Measurements from ENCODE around the gene MAPK1IP1L.
A peak's percentile ranks its signal among the peaks of the same experiment; 100 is the strongest.
"Not testable (repeated sequence)": the region's sequence is repeated elsewhere in the genome, so short reads cannot be mapped to it uniquely, and the experiment has no call there.

MAPK1IP1L gene

DNA sequence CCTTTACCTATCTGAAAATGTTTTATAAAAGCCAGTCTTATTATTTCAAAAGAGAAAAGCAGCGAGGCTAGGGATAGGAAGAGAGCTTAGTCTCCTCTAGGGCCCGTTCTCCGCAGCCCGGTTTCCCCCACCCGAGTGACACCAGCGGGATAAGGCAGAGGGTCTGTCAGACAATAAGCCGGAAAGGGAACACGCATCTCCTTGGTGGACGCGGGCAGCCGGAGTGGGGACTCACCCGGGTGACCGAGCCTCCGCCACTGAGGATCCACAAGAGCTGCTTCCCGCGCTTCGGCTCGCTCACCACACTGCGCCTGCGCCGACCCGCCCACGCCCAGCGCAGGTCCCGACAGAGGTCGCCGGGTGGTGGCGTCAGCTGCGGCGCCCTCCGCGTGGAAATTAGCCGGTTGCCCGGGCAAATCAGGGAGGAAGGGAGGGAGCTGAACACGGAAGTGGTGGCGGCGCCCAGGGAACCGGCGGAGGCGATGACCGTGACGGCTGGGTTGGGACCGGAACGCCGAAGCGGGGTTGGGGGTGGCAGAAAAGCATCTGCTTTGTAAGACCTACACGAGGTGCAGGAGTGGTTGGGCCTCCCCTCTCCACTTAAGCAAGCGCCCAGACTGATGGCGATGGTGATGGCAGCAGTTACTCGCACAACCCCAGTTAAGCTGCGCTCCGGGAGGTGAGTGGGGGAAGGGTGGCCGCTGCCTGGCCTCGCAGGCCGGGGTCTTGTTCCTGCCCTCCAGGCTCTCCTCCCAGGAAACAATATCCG, 24.5 kb upstream of the MAPK1IP1L start, which contains the start of the genes SOCS4 and WDHD1:
Gene SOCS4, plus strand, starts transcription at position 444 of the 769 bp plus-strand sequence. CDS start 15,806 bp downstream, outside the sequence.
Gene WDHD1, minus strand, starts transcription at position 307 of the 769 bp plus-strand sequence. CDS start 312 bp downstream, outside the sequence.
- TF ChIP-seq, protein P1, sequence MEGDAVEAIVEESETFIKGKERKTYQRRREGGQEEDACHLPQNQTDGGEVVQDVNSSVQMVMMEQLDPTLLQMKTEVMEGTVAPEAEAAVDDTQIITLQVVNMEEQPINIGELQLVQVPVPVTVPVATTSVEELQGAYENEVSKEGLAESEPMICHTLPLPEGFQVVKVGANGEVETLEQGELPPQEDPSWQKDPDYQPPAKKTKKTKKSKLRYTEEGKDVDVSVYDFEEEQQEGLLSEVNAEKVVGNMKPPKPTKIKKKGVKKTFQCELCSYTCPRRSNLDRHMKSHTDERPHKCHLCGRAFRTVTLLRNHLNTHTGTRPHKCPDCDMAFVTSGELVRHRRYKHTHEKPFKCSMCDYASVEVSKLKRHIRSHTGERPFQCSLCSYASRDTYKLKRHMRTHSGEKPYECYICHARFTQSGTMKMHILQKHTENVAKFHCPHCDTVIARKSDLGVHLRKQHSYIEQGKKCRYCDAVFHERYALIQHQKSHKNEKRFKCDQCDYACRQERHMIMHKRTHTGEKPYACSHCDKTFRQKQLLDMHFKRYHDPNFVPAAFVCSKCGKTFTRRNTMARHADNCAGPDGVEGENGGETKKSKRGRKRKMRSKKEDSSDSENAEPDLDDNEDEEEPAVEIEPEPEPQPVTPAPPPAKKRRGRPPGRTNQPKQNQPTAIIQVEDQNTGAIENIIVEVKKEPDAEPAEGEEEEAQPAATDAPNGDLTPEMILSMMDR (IDR thresholded peaks at IDR 0.05; ENCODE audit: low read depth, low read length, missing control alignments) = no peak
- H3K4me3 ChIP-seq (ENCODE audit: low read depth, low read length) = peak within 1 kb of the TSS; percentile 85
- DNase-seq (ENCODE audit: low read depth) = peak; percentile 81

GRCh38 chr14:55028066-55028465, 23.4 kb upstream of the MAPK1IP1L start:
- TF ChIP-seq, protein P1 (IDR thresholded peaks at IDR 0.05; ENCODE audit: low read depth, low read length, missing control alignments) = no peak
- peak overlapping the region; percentile 85 for H3K4me3 ChIP-seq (ENCODE audit: low read depth, low read length)
- DNase-seq (ENCODE audit: low read depth) = no peak

DNA sequence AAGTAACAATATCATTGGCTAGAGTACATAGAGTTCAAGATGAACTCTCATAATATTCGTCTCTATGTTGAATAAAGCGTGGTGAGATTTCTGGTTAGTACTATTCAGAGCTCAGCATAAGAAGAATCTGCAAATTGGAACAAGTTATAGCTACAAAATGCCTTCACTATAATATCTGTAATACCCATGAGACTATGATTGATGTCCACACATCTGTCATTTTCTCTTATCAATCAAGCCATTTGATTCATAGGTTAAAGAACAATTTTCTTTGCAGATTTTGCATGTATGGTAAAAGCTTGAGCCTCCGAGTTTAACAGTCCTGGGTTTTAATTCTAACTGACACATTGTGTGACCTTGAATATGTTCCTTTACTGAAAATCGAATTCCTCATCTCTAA, 23.0 kb upstream of the MAPK1IP1L start:
- peak overlapping the region; percentile 85 for H3K4me3 ChIP-seq (ENCODE audit: low read depth, low read length)
- TF ChIP-seq, protein P1 (IDR thresholded peaks at IDR 0.05; ENCODE audit: low read depth, low read length, missing control alignments) = no peak
- no peak for DNase-seq (ENCODE audit: low read depth)

- DNase-seq (ENCODE audit: low read depth) = no peak
- TF ChIP-seq, protein P1 (IDR thresholded peaks at IDR 0.05; ENCODE audit: low read depth, low read length, missing control alignments) = no peak
- no peak overlapping the region for H3K4me3 ChIP-seq (ENCODE audit: low read depth, low read length)
Measured at GRCh38 chr14:55031190-55031589, 20.3 kb upstream of the MAPK1IP1L start.

GRCh38 chr14:55037995-55038394, 13.5 kb upstream of the MAPK1IP1L start:
- H3K4me3 ChIP-seq (ENCODE audit: low read depth, low read length); DNase-seq (ENCODE audit: low read depth): not testable (repeated sequence)

- no peak for DNase-seq (ENCODE audit: low read depth)
- TF ChIP-seq, protein P1 (IDR thresholded peaks at IDR 0.05; ENCODE audit: low read depth, low read length, missing control alignments) = no peak
- no peak overlapping the region for H3K4me3 ChIP-seq (ENCODE audit: low read depth, low read length)
Measured at GRCh38 chr14:55038708-55039107, 12.7 kb upstream of the MAPK1IP1L start.

GRCh38 chr14:55043528-55043927, 7.9 kb upstream of the MAPK1IP1L start:
- TF ChIP-seq, protein P1 (IDR thresholded peaks at IDR 0.05; ENCODE audit: low read depth, low read length, missing control alignments) = no peak
- H3K4me3 ChIP-seq (ENCODE audit: low read depth, low read length) = no peak overlapping the region
- DNase-seq (ENCODE audit: low read depth) = no peak
